Esophagus squamous epithelium (tissue), 4 donors: Measurements from ENCODE around the gene SLC25A13.

ENCODE experiments used
- POLR2A ChIP-seq, 4 donors: fragments of 450-650 bp; IDR thresholded peaks; one replicate each; pipeline ENCODE4 v1.6.1; 2017; ENCODE audit warnings: antibody characterized with exemption in 4 of 4, mild to moderate bottlenecking in 4 of 4, moderate library complexity in 3 of 4
- TF ChIP-seq, protein P1 (sequence below), 6 experiments: fragments of 450-650 bp in 4 of 6; fragments of 200-600 bp in 2 of 6; sonication (generic) in 2 of 6; IDR thresholded peaks; one replicate each; pipeline ENCODE4 v1.5.1; 2016 to 2019; ENCODE audit warnings: antibody characterized with exemption in 6 of 6, mild to moderate bottlenecking in 4 of 6, moderate library complexity in 4 of 6

DNA sequence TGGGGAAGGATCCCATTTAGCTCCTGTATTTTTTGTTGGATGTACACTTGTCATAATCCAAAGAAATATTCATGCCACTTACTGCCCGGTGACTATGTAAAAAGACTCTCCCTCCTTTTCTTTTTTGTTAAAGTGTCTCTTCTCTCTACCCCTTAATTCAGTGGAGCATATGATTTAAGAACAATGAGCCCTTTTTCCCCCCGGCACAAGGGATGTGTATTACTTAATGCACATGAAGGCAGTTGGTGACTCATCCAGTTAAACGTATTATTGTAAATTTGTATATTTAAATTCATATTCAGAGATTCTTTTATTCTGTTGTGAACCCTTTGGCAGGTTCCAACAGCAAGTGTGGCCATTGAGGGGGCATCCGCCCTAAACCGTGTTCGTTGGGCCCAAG lies 241.9 kb downstream of the SLC25A13 start:
- no peak for TF ChIP-seq POLR2A (IDR thresholded peaks at IDR 0.05)
- TF ChIP-seq, protein P1, sequence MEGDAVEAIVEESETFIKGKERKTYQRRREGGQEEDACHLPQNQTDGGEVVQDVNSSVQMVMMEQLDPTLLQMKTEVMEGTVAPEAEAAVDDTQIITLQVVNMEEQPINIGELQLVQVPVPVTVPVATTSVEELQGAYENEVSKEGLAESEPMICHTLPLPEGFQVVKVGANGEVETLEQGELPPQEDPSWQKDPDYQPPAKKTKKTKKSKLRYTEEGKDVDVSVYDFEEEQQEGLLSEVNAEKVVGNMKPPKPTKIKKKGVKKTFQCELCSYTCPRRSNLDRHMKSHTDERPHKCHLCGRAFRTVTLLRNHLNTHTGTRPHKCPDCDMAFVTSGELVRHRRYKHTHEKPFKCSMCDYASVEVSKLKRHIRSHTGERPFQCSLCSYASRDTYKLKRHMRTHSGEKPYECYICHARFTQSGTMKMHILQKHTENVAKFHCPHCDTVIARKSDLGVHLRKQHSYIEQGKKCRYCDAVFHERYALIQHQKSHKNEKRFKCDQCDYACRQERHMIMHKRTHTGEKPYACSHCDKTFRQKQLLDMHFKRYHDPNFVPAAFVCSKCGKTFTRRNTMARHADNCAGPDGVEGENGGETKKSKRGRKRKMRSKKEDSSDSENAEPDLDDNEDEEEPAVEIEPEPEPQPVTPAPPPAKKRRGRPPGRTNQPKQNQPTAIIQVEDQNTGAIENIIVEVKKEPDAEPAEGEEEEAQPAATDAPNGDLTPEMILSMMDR (IDR thresholded peaks at IDR 0.05) = no peak
